PFSK-1 (cell line): ENCODE measurements around the gene DYNC2H1.

ENCODE experiments used
- FOXP2 ChIP-seq: optimal IDR thresholded peaks from 2 replicates; pipeline ENCODE3; 2011; ENCODE audit warnings: borderline replicate concordance, control low read depth, inconsistent platforms; ENCODE audit not compliant: insufficient read depth; ENCODE audit errors: extremely low read length, extremely low read depth
- POLR2AphosphoS5 ChIP-seq: IDR thresholded peaks from 2 replicates; pipeline ENCODE4 v1.6.1; 2012; ENCODE audit warnings: low read depth, mild to moderate bottlenecking, control low read depth, low read length, moderate library complexity
- SIN3A ChIP-seq: IDR thresholded peaks from 2 replicates; pipeline ENCODE4 v1.6.1; 2012; ENCODE audit warnings: mild to moderate bottlenecking, low read length, moderate library complexity, borderline replicate concordance; ENCODE audit not compliant: insufficient read depth
- TAF1 ChIP-seq: IDR thresholded peaks from 2 replicates; pipeline ENCODE4 v1.6.1; 2012; ENCODE audit warnings: low read length, control low read depth, borderline replicate concordance; ENCODE audit not compliant: insufficient read depth
- TF ChIP-seq, protein P1 (sequence below), 2 experiments: IDR thresholded peaks; 2 replicates each; pipeline versions ENCODE4 v1.6.1 to v1.8.0; 2011 to 2012; ENCODE audit warnings: low read depth in 2 of 2, low read length in 2 of 2, control low read depth in 1 of 2, inconsistent platforms in 1 of 2, mild to moderate bottlenecking in 1 of 2, moderate library complexity in 1 of 2; ENCODE audit not compliant: insufficient read depth in 1 of 2

DNA sequence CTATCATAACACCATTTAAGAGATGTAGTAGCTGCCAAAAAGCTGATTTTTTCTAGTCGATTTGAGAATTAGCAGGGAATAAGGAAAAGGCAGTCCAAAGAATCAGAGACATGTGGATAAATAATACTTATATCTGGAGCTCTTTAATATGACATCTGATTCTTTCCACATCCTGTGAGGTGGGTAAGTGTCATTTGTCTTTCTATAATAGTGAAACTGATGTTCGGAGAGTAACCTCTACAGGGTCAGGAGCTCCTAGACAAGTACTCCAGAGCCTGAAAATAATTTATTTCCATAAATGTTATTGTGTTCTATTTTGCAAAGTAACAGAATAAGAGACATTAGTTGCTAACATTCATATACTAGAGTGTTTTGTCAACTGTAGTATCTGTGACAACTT lies 367.6 kb downstream of the DYNC2H1 start:
- no peak for TF ChIP-seq SIN3A
- TF ChIP-seq, protein P1, sequence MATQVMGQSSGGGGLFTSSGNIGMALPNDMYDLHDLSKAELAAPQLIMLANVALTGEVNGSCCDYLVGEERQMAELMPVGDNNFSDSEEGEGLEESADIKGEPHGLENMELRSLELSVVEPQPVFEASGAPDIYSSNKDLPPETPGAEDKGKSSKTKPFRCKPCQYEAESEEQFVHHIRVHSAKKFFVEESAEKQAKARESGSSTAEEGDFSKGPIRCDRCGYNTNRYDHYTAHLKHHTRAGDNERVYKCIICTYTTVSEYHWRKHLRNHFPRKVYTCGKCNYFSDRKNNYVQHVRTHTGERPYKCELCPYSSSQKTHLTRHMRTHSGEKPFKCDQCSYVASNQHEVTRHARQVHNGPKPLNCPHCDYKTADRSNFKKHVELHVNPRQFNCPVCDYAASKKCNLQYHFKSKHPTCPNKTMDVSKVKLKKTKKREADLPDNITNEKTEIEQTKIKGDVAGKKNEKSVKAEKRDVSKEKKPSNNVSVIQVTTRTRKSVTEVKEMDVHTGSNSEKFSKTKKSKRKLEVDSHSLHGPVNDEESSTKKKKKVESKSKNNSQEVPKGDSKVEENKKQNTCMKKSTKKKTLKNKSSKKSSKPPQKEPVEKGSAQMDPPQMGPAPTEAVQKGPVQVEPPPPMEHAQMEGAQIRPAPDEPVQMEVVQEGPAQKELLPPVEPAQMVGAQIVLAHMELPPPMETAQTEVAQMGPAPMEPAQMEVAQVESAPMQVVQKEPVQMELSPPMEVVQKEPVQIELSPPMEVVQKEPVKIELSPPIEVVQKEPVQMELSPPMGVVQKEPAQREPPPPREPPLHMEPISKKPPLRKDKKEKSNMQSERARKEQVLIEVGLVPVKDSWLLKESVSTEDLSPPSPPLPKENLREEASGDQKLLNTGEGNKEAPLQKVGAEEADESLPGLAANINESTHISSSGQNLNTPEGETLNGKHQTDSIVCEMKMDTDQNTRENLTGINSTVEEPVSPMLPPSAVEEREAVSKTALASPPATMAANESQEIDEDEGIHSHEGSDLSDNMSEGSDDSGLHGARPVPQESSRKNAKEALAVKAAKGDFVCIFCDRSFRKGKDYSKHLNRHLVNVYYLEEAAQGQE (IDR thresholded peaks at IDR 0.05; ENCODE audit: insufficient read depth in 1 of 2, low read depth in 2 of 2, low read length in 2 of 2): no peak
- no peak for TF ChIP-seq TAF1
- no peak for TF ChIP-seq POLR2AphosphoS5
- TF ChIP-seq FOXP2: no peak
